HL-60/S4 treated with retinoic acid at 250 ng/mL for 4 days and 3 days (cell line): ENCODE data around the gene TMPRSS9.
"Not testable (repeated sequence)": the region's sequence is repeated elsewhere in the genome, so short reads cannot be mapped to it uniquely, and the experiment has no call there.

Source experiments
- in situ Hi-C: fragments of 300-500 bp; cut with MboI; formaldehyde crosslinking; loops from 2 replicates; pipeline ENCODE4 v1.7.0; 2022; ENCODE audit warnings: low sequenced_read_pairs

Gene TMPRSS9

GRCh38 chr19:2454962-2455850 is 95.1 kb downstream of the TMPRSS9 start:
- in situ Hi-C loops, result no loop called here

GRCh38 chr19:2455851-2456570 is 95.9 kb downstream of the TMPRSS9 start:
- in situ Hi-C loops, result no loop called here

GRCh38 chr19:2457394-2458037 is 97.5 kb downstream of the TMPRSS9 start:
- in situ Hi-C loops, result no loop called here

- in situ Hi-C loops, result no loop called here
Observed at GRCh38 chr19:2458054-2458453, 98.0 kb downstream of the TMPRSS9 start.

GRCh38 chr19:2458776-2459175 is 98.7 kb downstream of the TMPRSS9 start:
- in situ Hi-C loops, result not testable (repeated sequence)

GRCh38 chr19:2460245-2460644 is 100.2 kb downstream of the TMPRSS9 start:
- in situ Hi-C loops, result no loop called here

GRCh38 chr19:2461751-2462634 is 101.9 kb downstream of the TMPRSS9 start:
- in situ Hi-C loops, result no loop called here

GRCh38 chr19:2462635-2463421 is 102.8 kb downstream of the TMPRSS9 start:
- in situ Hi-C loops, result no loop called here

- in situ Hi-C loops, result not testable (repeated sequence)
Observed at GRCh38 chr19:2463694-2464093, 103.6 kb downstream of the TMPRSS9 start.

- in situ Hi-C loops, result no loop called here
Observed at GRCh38 chr19:2464389-2464788, 104.3 kb downstream of the TMPRSS9 start.

GRCh38 chr19:2468596-2468995 is 108.5 kb downstream of the TMPRSS9 start:
- in situ Hi-C loops, result no loop called here

GRCh38 chr19:2469102-2469914 is 109.2 kb downstream of the TMPRSS9 start:
- in situ Hi-C loops, result no loop called here

- in situ Hi-C loops, result loop anchor here (10.0 kb wide), 1 partner anchor 145 kb away; no protein-coding TSS in a partner anchor
Observed at GRCh38 chr19:2469915-2470200, 109.8 kb downstream of the TMPRSS9 start.

GRCh38 chr19:2474232-2475017 is 114.4 kb downstream of the TMPRSS9 start:
- in situ Hi-C loops, result loop anchor here (10.0 kb wide), 1 partner anchor 140 kb away; no protein-coding TSS in a partner anchor

- in situ Hi-C loops, result loop anchor here (10.0 kb wide), 1 partner anchor 140 kb away; no protein-coding TSS in a partner anchor
Observed at GRCh38 chr19:2475018-2475701, 115.1 kb downstream of the TMPRSS9 start.
